GM12878 (cell line): Measurements from ENCODE around the gene ZXDC. TPM values are rescaled to one million over a fixed set of nuclear protein-coding genes. Genes with fewer than 3 reads are reported as not detected.

Experiments used
- ATAC-seq: fragments of 200-7000 bp; cut with Tn5 transposase; 3 replicates; pipeline ENCODE4 v1.9.1; 2020; ENCODE audit warnings: mild to moderate bottlenecking, moderate library complexity
- BruUV-seq: library from RNA; stranded (reverse); fragments of 400-500 nt; replicated peaks from 2 replicates; lab custom pipeline; 2021; lab: Mats Ljungman, UMichigan
- CTCF ChIA-PET: fragments of 300-600 bp; sonication (Branson Sonifier 250); formaldehyde crosslinking; extraction: SDS; loops from one replicate; lab custom pipeline; 2021; ENCODE audit warnings: inconsistent platforms; lab: Yijun Ruan, JAX
- POLR2A ChIA-PET: fragments of 350-600 bp; formaldehyde crosslinking; extraction: SDS; loops from one replicate; lab custom pipeline; 2021; ENCODE audit warnings: inconsistent platforms; lab: Charles Lee
- RAD21 ChIA-PET: fragments of 300-600 bp; sonication (Branson Sonifier 250); formaldehyde crosslinking; loops from one replicate; lab custom pipeline; 2023; ENCODE audit warnings: antibody characterized with exemption; ENCODE audit not compliant: unreplicated experiment; lab: Charles Lee
- SMC1A ChIA-PET: fragments of 300-600 bp; sonication (Branson Sonifier 250); formaldehyde crosslinking; loops from one replicate; lab custom pipeline; 2023; ENCODE audit not compliant: unreplicated experiment, uncharacterized antibody; lab: Charles Lee
- DNase-seq: peaks from one replicate; pipeline ENCODE4 v3.0.0-alpha.2; 2011; ENCODE audit warnings: low read depth, low spot score
- FAIRE-seq: peaks from 3 replicates; lab custom pipeline; 2011; peaks lifted over from hg19 to GRCh38; lab: Jason Lieb, UNC
- H2AFZ ChIP-seq: 2 replicates; pipeline ENCODE4 v1.6.0; 2011; ENCODE audit warnings: low read depth, low read length, control low read depth; ENCODE audit not compliant: control insufficient read depth
- H3K27ac ChIP-seq: 2 replicates; pipeline ENCODE4 v1.5.1; 2011; ENCODE audit warnings: control low read depth; ENCODE audit not compliant: control insufficient read depth, insufficient read depth
- H3K27me3 ChIP-seq, 2 experiments: replicated peaks in 1 of 2; 2 replicates each; pipeline versions ENCODE4 v1.6.0 to v1.6.1; 2011; ENCODE audit warnings: low read length in 1 of 2; ENCODE audit not compliant: control insufficient read depth in 2 of 2, insufficient read depth in 2 of 2
- H3K36me3 ChIP-seq, 2 experiments: 2 replicates each; pipeline ENCODE4 v1.5.1; 2011; ENCODE audit warnings: low read length in 1 of 2; ENCODE audit not compliant: control insufficient read depth in 2 of 2, insufficient read depth in 2 of 2
- H3K4me1 ChIP-seq: 2 replicates; pipeline ENCODE4 v1.6.1; 2011; ENCODE audit warnings: mild to moderate bottlenecking, low read length, moderate library complexity, mixed read lengths; ENCODE audit not compliant: control insufficient read depth, insufficient read depth
- H3K4me2 ChIP-seq: 2 replicates; pipeline ENCODE4 v1.6.0; 2011; ENCODE audit warnings: control low read depth; ENCODE audit not compliant: control insufficient read depth, insufficient read depth
- H3K4me3 ChIP-seq: fragments of 200-600 bp; sonication (generic); 2 replicates; pipeline ENCODE4 v1.5.1; 2016
- H3K79me2 ChIP-seq: 2 replicates; pipeline ENCODE4 v1.6.0; 2011; ENCODE audit warnings: low read length; ENCODE audit not compliant: control insufficient read depth, insufficient read depth
- H3K9ac ChIP-seq: 2 replicates; pipeline ENCODE4 v1.8.0; 2011; ENCODE audit warnings: low read length, control low read depth, mixed read lengths; ENCODE audit not compliant: control insufficient read depth, insufficient read depth
- H3K9me3 ChIP-seq: replicated peaks from 3 replicates; pipeline ENCODE4 v1.5.1; 2011; ENCODE audit warnings: mild to moderate bottlenecking, low read length; ENCODE audit not compliant: control insufficient read depth, insufficient read depth
- H4K20me1 ChIP-seq: 2 replicates; pipeline ENCODE4 v1.6.0; 2011; ENCODE audit not compliant: control insufficient read depth, insufficient read depth
- BHLHE40 ChIP-seq, 2 experiments: fragments of 450-650 bp in 1 of 2; IDR thresholded peaks; 2 replicates each; pipeline ENCODE4 v1.6.1; 2011 to 2017; ENCODE audit warnings: low read depth in 2 of 2, borderline replicate concordance in 1 of 2, improper control_type of control experiment in 1 of 2, low read length in 1 of 2, mild to moderate bottlenecking in 1 of 2
- CBX5 ChIP-seq: sonication (generic); IDR thresholded peaks from 2 replicates; pipeline ENCODE4 v1.6.1; 2016; ENCODE audit warnings: low read depth, moderate library complexity, mild to moderate bottlenecking, inconsistent platforms
- CHD1 ChIP-seq: IDR thresholded peaks from 2 replicates; pipeline ENCODE4 v1.6.1; 2012; ENCODE audit warnings: low read depth, low read length, improper control_type of control experiment
- EZH2 ChIP-seq: IDR thresholded peaks from 2 replicates; pipeline ENCODE4 v1.6.1; 2012; ENCODE audit warnings: low read depth, mild to moderate bottlenecking, control low read depth, inconsistent platforms, low read length, borderline replicate concordance; ENCODE audit not compliant: control insufficient read depth
- HDAC2 ChIP-seq: fragments of 200-600 bp; sonication (generic); IDR thresholded peaks from 2 replicates; pipeline ENCODE4 v1.6.1; 2017
- MTA3 ChIP-seq: IDR thresholded peaks from 2 replicates; pipeline ENCODE4 v1.6.1; 2012; ENCODE audit warnings: low read length, inconsistent platforms, borderline replicate concordance
- MYB ChIP-seq: fragments of 150-350 bp; IDR thresholded peaks from 2 replicates; pipeline ENCODE4 v1.6.1; 2014; ENCODE audit warnings: mild to moderate bottlenecking, low read depth, low read length, borderline replicate concordance
- POLR2AphosphoS5 ChIP-seq: IDR thresholded peaks from 2 replicates; pipeline ENCODE4 v1.6.1; 2011; ENCODE audit warnings: mild to moderate bottlenecking, low read length, inconsistent platforms
- SRF ChIP-seq, 2 experiments: IDR thresholded peaks; 2 replicates each; pipeline ENCODE4 v1.6.1; 2011; ENCODE audit warnings: low read depth in 2 of 2, low read length in 2 of 2, mild to moderate bottlenecking in 1 of 2, moderate library complexity in 1 of 2
- STAT3 ChIP-seq: IDR thresholded peaks from 2 replicates; pipeline ENCODE4 v1.6.1; 2011; ENCODE audit warnings: low read depth, low read length, improper control_type of control experiment
- TCF7 ChIP-seq: IDR thresholded peaks from 2 replicates; pipeline ENCODE4 v1.6.1; 2014; ENCODE audit warnings: antibody characterized with exemption, borderline replicate concordance
- WGBS: methylation state at CpG from one replicate; pipeline ENCODE4 v1.1.6; 2016; ENCODE audit warnings: low lambda C conversion rate; ENCODE audit not compliant: insufficient replicate concordance, insufficient coverage; ENCODE audit errors: missing lambda C conversion rate; 5-methylcytosine and 5-hydroxymethylcytosine counted together
- in situ Hi-C: fragments of 300-500 bp; cut with MboI; formaldehyde crosslinking; loops from 9 replicates; pipeline ENCODE4 v1.14.3; 2018; ENCODE audit warnings: mixed read lengths
- intact Hi-C: fragments of 100-400 bp; cut with micrococcal nuclease; formaldehyde crosslinking; loops from one replicate; pipeline ENCODE4 v1.14.2; 2022; ENCODE audit not compliant: unreplicated experiment
- polyA plus RNA-seq, 11 experiments: library from polyadenylated mRNA; depleted of rRNA in 4 of 11; unstranded in 6 of 11; stranded (reverse) in 5 of 11; fragments of >200 nt; fragmentation: Nextera tagmentation in 4 of 11; fragmentation: Illumina TruSeq in 1 of 11; extraction: Ambion mirVana in 4 of 11; extraction: Trizol in 1 of 11; gene quantifications; 1 replicate in 1 of 11; 2 replicates in 10 of 11; pipeline versions ENCODE4 v1.2.1 to v1.2.3, GENCODE V29; 2011 to 2016; ENCODE audit warnings: inconsistent platforms in 2 of 11, missing spikeins in 2 of 11, low read depth in 1 of 11
- total RNA-seq, 4 experiments: library from RNA; depleted of rRNA in 3 of 4; stranded (reverse); fragments of >200 nt in 3 of 4; fragmentation: Illumina TruSeq in 1 of 4; extraction: Trizol in 1 of 4; gene quantifications; 2 replicates each; pipeline versions ENCODE4 v1.2.1 to v1.2.3, GENCODE V29; 2013 to 2021
- TF ChIP-seq, protein P1 (sequence below): IDR thresholded peaks from 2 replicates; pipeline ENCODE4 v1.6.1; 2012; ENCODE audit warnings: low read length, inconsistent platforms
- TF ChIP-seq, protein P2 (sequence below): fragments of 450-650 bp; IDR thresholded peaks from 2 replicates; pipeline ENCODE4 v1.6.1; 2018; ENCODE audit warnings: mild to moderate bottlenecking, low read depth, moderate library complexity; ENCODE audit not compliant: partially characterized antibody
- TF ChIP-seq, protein P3 (sequence below): IDR thresholded peaks from 2 replicates; pipeline ENCODE4 v1.6.1; 2011; ENCODE audit warnings: borderline replicate concordance, low read depth, mild to moderate bottlenecking, moderate library complexity, low read length; ENCODE audit not compliant: insufficient read depth, poor library complexity, severe bottlenecking
- TF ChIP-seq, protein P4 (sequence below), 3 experiments: IDR thresholded peaks in 2 of 3; conservative IDR thresholded peaks in 1 of 3; 2 replicates each; pipeline ENCODE4 v1.5.1; 2011; ENCODE audit warnings: low read depth in 3 of 3, low read length in 3 of 3, mild to moderate bottlenecking in 3 of 3, control low read depth in 2 of 3, moderate library complexity in 2 of 3, inconsistent platforms in 1 of 3, mixed read lengths in 1 of 3; ENCODE audit not compliant: control insufficient read depth in 2 of 3, insufficient read depth in 1 of 3; ENCODE audit errors: extremely low read depth in 1 of 3

ZXDC gene
- total and polyA plus RNA-seq, 10 of the 15 experiments (the other 5 are each of a cell fraction or from before 2014, with no cell fraction given), result 0.72 to 15.3 (median 8.5) TPM

DNA sequence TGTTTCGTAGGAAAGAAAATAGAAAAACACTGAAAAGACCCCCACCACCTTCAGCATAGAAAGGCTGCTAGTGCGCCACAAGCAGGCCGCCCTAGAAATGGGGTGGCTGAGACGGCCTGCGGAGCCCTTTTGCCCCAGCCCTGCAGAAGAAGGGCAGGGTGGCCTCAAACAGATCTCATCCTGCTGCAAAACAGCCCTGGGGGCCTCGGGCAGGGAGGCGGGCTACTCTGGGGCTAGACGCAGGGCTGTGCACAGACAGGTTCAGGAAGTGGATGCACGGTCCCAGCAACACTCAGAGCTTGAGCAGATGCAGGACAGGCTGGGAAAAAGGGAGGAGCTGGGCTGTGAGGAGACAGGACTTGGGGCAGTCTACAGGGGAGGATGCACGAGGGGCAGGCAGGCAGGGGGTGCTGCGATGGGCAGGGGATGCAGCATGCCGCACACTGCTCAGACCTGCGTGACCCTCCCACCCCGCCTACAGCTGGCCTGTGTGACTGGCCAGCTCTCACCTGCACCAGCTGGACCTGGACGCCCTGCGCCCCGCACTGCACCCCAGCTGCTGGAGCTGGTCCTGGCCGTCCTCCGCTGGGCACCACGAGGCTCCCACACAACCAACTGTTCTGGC, 34.3 kb downstream of the ZXDC start:
- no peak for FAIRE-seq
- no peak overlapping the region for H3K27ac ChIP-seq
- 85% methylated on average over 16 of the region's 20 CpGs for WGBS
- no TSS peak for BruUV-seq
- H3K9ac ChIP-seq, result no peak overlapping the region
- intact Hi-C loops, result no loop called here
- no peak overlapping the region for H2AFZ ChIP-seq
- DNase-seq, result no peak
- ChIA-PET POLR2A (no interaction called here), CTCF (no interaction called here), SMC1A (interaction anchor here (0.7 kb wide), 1 partner anchor 14 kb away, joined by 3 read pairs; no protein-coding TSS in a partner anchor), RAD21 (no interaction called here)
- H3K9me3 ChIP-seq, result no peaks in the 10 kb centered on the region
- no peaks in the 10 kb centered on the region for H4K20me1 ChIP-seq
- H3K4me3 ChIP-seq, result no peak overlapping the region
- no peaks in the 10 kb centered on the region for H3K27me3 ChIP-seq
- no peaks in the 10 kb centered on the region for H3K4me1 ChIP-seq
- in situ Hi-C loops, result no loop called here
- H3K36me3 ChIP-seq, result peaks cover 0 to 3% of the 10 kb centered on the region in 2 experiments; a peak in 3 of 4 replicates
- no peak for ATAC-seq
- no peak overlapping the region for H3K4me2 ChIP-seq
- no peaks in the 10 kb centered on the region for H3K79me2 ChIP-seq
- no peak for TF ChIP-seq STAT3
- TF ChIP-seq POLR2AphosphoS5, result no peak
- no peak for TF ChIP-seq CBX5
- no peak for TF ChIP-seq BHLHE40 (IDR thresholded peaks at IDR 0.05; ENCODE audit: borderline replicate concordance in 1 of 2, low read depth in 2 of 2, low read length in 1 of 2)
- TF ChIP-seq, protein P1, sequence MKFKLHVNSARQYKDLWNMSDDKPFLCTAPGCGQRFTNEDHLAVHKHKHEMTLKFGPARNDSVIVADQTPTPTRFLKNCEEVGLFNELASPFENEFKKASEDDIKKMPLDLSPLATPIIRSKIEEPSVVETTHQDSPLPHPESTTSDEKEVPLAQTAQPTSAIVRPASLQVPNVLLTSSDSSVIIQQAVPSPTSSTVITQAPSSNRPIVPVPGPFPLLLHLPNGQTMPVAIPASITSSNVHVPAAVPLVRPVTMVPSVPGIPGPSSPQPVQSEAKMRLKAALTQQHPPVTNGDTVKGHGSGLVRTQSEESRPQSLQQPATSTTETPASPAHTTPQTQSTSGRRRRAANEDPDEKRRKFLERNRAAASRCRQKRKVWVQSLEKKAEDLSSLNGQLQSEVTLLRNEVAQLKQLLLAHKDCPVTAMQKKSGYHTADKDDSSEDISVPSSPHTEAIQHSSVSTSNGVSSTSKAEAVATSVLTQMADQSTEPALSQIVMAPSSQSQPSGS, result no peak
- TF ChIP-seq, protein P2, sequence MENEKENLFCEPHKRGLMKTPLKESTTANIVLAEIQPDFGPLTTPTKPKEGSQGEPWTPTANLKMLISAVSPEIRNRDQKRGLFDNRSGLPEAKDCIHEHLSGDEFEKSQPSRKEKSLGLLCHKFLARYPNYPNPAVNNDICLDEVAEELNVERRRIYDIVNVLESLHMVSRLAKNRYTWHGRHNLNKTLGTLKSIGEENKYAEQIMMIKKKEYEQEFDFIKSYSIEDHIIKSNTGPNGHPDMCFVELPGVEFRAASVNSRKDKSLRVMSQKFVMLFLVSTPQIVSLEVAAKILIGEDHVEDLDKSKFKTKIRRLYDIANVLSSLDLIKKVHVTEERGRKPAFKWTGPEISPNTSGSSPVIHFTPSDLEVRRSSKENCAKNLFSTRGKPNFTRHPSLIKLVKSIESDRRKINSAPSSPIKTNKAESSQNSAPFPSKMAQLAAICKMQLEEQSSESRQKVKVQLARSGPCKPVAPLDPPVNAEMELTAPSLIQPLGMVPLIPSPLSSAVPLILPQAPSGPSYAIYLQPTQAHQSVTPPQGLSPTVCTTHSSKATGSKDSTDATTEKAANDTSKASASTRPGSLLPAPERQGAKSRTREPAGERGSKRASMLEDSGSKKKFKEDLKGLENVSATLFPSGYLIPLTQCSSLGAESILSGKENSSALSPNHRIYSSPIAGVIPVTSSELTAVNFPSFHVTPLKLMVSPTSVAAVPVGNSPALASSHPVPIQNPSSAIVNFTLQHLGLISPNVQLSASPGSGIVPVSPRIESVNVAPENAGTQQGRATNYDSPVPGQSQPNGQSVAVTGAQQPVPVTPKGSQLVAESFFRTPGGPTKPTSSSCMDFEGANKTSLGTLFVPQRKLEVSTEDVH, result no peak
- no peak for TF ChIP-seq HDAC2
- no peak for TF ChIP-seq TCF7
- no peak for TF ChIP-seq MTA3
- no peak for TF ChIP-seq MYB
- TF ChIP-seq CHD1, result no peak
- no peak for TF ChIP-seq EZH2
- TF ChIP-seq, protein P3, sequence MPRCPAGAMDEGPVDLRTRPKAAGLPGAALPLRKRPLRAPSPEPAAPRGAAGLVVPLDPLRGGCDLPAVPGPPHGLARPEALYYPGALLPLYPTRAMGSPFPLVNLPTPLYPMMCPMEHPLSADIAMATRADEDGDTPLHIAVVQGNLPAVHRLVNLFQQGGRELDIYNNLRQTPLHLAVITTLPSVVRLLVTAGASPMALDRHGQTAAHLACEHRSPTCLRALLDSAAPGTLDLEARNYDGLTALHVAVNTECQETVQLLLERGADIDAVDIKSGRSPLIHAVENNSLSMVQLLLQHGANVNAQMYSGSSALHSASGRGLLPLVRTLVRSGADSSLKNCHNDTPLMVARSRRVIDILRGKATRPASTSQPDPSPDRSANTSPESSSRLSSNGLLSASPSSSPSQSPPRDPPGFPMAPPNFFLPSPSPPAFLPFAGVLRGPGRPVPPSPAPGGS, result no peak
- TF ChIP-seq, protein P4, sequence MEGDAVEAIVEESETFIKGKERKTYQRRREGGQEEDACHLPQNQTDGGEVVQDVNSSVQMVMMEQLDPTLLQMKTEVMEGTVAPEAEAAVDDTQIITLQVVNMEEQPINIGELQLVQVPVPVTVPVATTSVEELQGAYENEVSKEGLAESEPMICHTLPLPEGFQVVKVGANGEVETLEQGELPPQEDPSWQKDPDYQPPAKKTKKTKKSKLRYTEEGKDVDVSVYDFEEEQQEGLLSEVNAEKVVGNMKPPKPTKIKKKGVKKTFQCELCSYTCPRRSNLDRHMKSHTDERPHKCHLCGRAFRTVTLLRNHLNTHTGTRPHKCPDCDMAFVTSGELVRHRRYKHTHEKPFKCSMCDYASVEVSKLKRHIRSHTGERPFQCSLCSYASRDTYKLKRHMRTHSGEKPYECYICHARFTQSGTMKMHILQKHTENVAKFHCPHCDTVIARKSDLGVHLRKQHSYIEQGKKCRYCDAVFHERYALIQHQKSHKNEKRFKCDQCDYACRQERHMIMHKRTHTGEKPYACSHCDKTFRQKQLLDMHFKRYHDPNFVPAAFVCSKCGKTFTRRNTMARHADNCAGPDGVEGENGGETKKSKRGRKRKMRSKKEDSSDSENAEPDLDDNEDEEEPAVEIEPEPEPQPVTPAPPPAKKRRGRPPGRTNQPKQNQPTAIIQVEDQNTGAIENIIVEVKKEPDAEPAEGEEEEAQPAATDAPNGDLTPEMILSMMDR (IDR thresholded peaks at IDR 0.05 in 2 of 3, conservative IDR thresholded peaks at IDR 0.05 in 1 of 3; ENCODE audit: control insufficient read depth in 2 of 3, extremely low read depth in 1 of 3, insufficient read depth in 1 of 3, low read depth in 3 of 3, low read length in 3 of 3), result no peak
- no peak for TF ChIP-seq SRF (IDR thresholded peaks at IDR 0.05; ENCODE audit: low read depth in 2 of 2, low read length in 2 of 2)
